ENCODE data around the gene ADARB2. TPM values are rescaled to one million over a fixed set of nuclear protein-coding genes. Genes with fewer than 3 reads are reported as not detected.

The ADARB2 gene
- total RNA-seq, 4 donors from 2014 or later, result 0.32 to 1.6 (median 0.80) TPM

DNA sequence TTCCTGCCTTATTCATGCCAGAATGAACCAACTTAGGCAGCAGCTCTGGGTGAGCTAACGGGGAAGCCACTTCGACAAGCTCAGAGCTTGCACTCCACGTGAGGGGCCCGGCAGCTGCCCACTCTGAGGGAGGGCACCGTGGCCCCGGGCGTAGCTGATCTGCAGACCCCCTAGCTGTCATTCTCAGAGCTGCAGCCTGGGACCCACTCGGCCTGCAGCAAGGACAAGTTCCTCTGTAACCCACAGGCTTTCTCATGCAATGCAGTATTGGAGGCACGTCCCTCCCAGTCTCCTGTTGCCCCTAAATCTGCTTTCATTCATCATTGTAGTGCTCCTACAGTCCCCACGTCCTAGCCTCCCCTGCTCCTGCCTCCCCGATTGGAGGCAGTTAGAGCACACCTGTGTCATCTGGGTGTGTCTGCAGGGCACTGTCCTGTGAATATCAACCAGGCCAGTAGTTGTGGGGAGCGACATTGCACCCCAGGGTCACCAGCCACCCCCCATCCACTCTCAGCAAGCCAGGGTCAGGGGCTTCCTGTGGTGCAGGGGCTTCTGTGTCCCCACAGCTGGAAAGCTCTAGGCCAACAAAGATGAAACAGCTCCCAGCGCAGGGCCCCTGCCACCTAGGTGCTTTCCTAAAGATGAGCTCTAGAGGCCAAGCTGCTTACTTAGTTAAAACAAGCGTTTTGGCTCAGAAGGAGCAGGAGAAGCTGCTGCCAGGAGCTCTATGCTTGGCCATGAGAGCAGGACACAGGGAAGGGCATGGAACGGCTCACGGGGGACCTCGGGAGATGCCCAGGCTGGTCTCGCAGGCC is 333.6 kb downstream of the ADARB2 start:
- DNase-seq (ENCODE audit: low spot score in 2 of 2), result no peak
- TF ChIP-seq EP300 (IDR thresholded peaks at IDR 0.05) (no peak), POLR2A (IDR thresholded peaks at IDR 0.05) (no peak), POLR2AphosphoS5 (IDR thresholded peaks at IDR 0.05) (no peak)
- TF ChIP-seq, protein P1, sequence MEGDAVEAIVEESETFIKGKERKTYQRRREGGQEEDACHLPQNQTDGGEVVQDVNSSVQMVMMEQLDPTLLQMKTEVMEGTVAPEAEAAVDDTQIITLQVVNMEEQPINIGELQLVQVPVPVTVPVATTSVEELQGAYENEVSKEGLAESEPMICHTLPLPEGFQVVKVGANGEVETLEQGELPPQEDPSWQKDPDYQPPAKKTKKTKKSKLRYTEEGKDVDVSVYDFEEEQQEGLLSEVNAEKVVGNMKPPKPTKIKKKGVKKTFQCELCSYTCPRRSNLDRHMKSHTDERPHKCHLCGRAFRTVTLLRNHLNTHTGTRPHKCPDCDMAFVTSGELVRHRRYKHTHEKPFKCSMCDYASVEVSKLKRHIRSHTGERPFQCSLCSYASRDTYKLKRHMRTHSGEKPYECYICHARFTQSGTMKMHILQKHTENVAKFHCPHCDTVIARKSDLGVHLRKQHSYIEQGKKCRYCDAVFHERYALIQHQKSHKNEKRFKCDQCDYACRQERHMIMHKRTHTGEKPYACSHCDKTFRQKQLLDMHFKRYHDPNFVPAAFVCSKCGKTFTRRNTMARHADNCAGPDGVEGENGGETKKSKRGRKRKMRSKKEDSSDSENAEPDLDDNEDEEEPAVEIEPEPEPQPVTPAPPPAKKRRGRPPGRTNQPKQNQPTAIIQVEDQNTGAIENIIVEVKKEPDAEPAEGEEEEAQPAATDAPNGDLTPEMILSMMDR (IDR thresholded peaks at IDR 0.05), result no peak

DNA sequence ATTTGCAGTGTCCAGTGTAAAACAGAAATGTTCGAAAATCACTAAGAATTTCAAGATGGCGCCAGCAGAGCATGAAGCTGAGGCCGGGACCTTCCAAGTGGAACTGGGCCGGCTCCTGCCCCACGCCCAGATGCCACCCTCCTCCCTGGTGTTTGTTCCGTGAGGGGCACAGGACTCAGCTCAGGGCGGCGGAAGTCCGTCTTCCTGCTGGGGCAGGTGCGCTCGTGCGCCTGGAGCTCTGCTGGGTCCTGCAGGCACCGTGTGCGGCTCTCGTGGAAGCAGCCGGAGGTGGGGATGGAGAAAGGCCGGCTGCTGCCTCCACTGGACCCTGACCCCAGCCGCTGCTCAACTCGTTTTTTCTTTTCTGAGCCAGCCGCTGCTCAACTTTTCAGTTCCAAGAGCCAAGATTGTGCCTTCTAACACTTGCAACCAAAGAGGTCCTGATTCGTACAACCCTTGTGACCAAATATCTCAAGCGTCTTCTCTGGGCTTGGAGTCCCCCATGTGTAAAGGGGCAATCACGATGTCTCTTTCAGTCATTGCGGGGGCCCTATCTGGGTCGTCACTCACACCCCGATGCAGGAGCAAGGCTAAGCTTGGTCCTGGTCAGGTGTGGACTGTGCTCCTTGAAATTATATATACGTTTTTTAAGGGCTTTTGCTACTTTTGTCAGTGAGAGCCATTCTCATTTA is 334.4 kb downstream of the ADARB2 start:
- no peak for DNase-seq (ENCODE audit: low spot score in 2 of 2)
- Histone ChIP-seq H3K27me3 (peaks cover 13% of the 10 kb centered on the region), H3K4me3 (no peak overlapping the region), H3K4me1 (peaks cover 4% of the 10 kb centered on the region), H3K9me3 (no peaks in the 10 kb centered on the region), H3K36me3 (no peaks in the 10 kb centered on the region), H3K27ac (no peak overlapping the region)
- WGBS, result 95% methylated on average over 24 of the region's 27 CpGs
- no peak for TF ChIP-seq POLR2A (IDR thresholded peaks at IDR 0.05)
- TF ChIP-seq, protein P1 (IDR thresholded peaks at IDR 0.05), result no peak
- TF ChIP-seq EP300 (IDR thresholded peaks at IDR 0.05), result no peak
- TF ChIP-seq POLR2AphosphoS5 (IDR thresholded peaks at IDR 0.05), result no peak

More for the DNA sequence above, 333.6 kb downstream of the ADARB2 start:
- H3K27me3 ChIP-seq, result peaks cover 13% of the 10 kb centered on the region
- H3K9me3 ChIP-seq, result no peaks in the 10 kb centered on the region
- H3K4me1 ChIP-seq, result peaks cover 4% of the 10 kb centered on the region
- WGBS, result 76% methylated on average over 13 of the region's 18 CpGs
- H3K27ac ChIP-seq, result no peak overlapping the region
- no peaks in the 10 kb centered on the region for H3K36me3 ChIP-seq
- H3K4me3 ChIP-seq, result no peak overlapping the region

DNA sequence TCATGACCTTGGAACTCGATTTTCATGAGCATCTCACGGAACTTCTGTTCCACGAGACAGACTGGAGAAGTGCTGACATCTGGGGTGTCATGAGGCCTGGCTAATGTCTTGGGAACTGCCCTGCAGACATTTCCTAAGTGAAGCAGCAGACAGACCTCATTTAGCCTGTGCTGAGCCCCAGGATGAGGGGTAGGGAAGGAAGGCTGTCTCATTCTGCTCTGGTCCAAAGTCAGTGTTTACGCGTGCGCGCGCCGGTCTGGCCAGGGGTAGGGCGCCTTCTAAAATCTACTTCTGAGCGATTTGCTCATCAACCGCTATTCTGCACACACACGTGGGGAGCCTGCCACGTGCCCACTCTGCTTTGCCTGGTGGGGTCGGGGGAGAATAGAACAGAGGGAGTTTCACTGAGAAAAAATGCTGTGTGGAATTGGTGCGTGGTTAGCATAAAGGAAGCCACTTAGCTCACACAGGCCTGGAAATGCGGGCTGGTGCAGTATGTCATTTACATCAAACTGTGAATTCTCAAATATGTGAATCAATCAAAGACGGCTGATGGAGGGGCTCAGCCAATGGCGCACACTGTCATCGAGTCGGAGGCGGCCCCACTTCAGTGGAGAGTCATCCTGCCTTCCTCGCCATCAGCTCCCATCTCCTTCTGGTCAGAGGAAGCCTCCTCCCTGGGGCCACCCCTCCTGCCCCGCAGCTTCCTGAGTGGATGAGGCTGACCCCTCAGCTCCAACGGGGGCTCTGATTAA is 335.1 kb downstream of the ADARB2 start:
- H3K27ac ChIP-seq, result no peak overlapping the region
- peaks cover 13% of the 10 kb centered on the region for H3K27me3 ChIP-seq
- WGBS, result 90% methylated on average over 24 of the region's 25 CpGs
- H3K9me3 ChIP-seq, result no peaks in the 10 kb centered on the region
- no peak for TF ChIP-seq POLR2A (IDR thresholded peaks at IDR 0.05)
- TF ChIP-seq, protein P1 (IDR thresholded peaks at IDR 0.05), result no peak
- TF ChIP-seq EP300 (IDR thresholded peaks at IDR 0.05), result no peak
- no peaks in the 10 kb centered on the region for H3K36me3 ChIP-seq
- H3K4me1 ChIP-seq, result peaks cover 4% of the 10 kb centered on the region
- no peak for DNase-seq (ENCODE audit: low spot score in 2 of 2)
- no peak overlapping the region for H3K4me3 ChIP-seq

- H3K4me1 ChIP-seq, result peaks cover 4% of the 10 kb centered on the region
- TF ChIP-seq, protein P1 (IDR thresholded peaks at IDR 0.05), result no peak
- no peak for TF ChIP-seq POLR2AphosphoS5 (IDR thresholded peaks at IDR 0.05)
- TF ChIP-seq EP300 (IDR thresholded peaks at IDR 0.05), result no peak
- TF ChIP-seq POLR2A (IDR thresholded peaks at IDR 0.05), result no peak
- no peak overlapping the region for H3K27ac ChIP-seq
- no peak overlapping the region for H3K4me3 ChIP-seq
- no peaks in the 10 kb centered on the region for H3K9me3 ChIP-seq
- H3K27me3 ChIP-seq, result peaks cover 11% of the 10 kb centered on the region
- DNase-seq (ENCODE audit: low spot score in 2 of 2), result no peak
- H3K36me3 ChIP-seq, result no peaks in the 10 kb centered on the region
- WGBS, result 84% methylated on average over 18 of the region's 35 CpGs
These were observed 336.0 kb downstream of the ADARB2 start for GRCh38 chr10:1401071-1401965.

All from suprapubic skin (tissue), 4 donors.